Fibroblast of upper back skin (primary cell): ENCODE data around the gene CSN1S1.

Experiments used
- DNase-seq: peaks from one replicate; pipeline ENCODE4 v3.0.0-alpha.2; 2013

CSN1S1 gene

GRCh38 chr4:69995526-69996016 is 64.7 kb downstream of the CSN1S1 start, which contains the start of gene STATH:
Gene STATH (plus strand): TSS chr4:69995966. CDS start chr4:69998438, 2,472 bp downstream.
- DNase-seq: no peak
